GM12878 (cell line): ENCODE data around the gene MAPRE2. TPM values are rescaled to one million over a fixed set of nuclear protein-coding genes. Genes with fewer than 3 reads are reported as not detected.

Source experiments
- JUNB ChIP-seq: IDR thresholded peaks from 2 replicates; pipeline ENCODE4 v1.6.1; 2016; ENCODE audit warnings: antibody characterized with exemption, mild to moderate bottlenecking
- POU2F2 ChIP-seq: IDR thresholded peaks from 3 replicates; pipeline ENCODE4 v1.6.1; 2011; ENCODE audit warnings: low read depth, mild to moderate bottlenecking, low read length, borderline replicate concordance
- RBBP5 ChIP-seq: fragments of 200-600 bp; sonication (generic); conservative IDR thresholded peaks from 2 replicates; pipeline ENCODE4 v1.6.1; 2016
- RUNX3 ChIP-seq: IDR thresholded peaks from 2 replicates; pipeline ENCODE4 v1.6.1; 2012; ENCODE audit warnings: low read length, inconsistent platforms
- SREBF1 ChIP-seq: IDR thresholded peaks from 2 replicates; pipeline ENCODE4 v1.6.1; 2012; ENCODE audit warnings: mild to moderate bottlenecking, low read length
- ZBED1 ChIP-seq: IDR thresholded peaks from 2 replicates; pipeline ENCODE4 v1.6.1; 2016; ENCODE audit warnings: borderline replicate concordance
- ZNF207 ChIP-seq: fragments of 450-650 bp; IDR thresholded peaks from 2 replicates; pipeline ENCODE4 v1.6.1; 2014; ENCODE audit warnings: antibody characterized with exemption, mild to moderate bottlenecking, borderline replicate concordance
- polyA plus RNA-seq, 11 experiments: library from polyadenylated mRNA; depleted of rRNA in 4 of 11; unstranded in 6 of 11; stranded (reverse) in 5 of 11; fragments of >200 nt; fragmentation: Nextera tagmentation in 4 of 11; fragmentation: Illumina TruSeq in 1 of 11; extraction: Ambion mirVana in 4 of 11; extraction: Trizol in 1 of 11; gene quantifications; 1 replicate in 1 of 11; 2 replicates in 10 of 11; pipeline versions ENCODE4 v1.2.1 to v1.2.3, GENCODE V29; 2011 to 2016; ENCODE audit warnings: inconsistent platforms in 2 of 11, missing spikeins in 2 of 11, low read depth in 1 of 11
- total RNA-seq, 4 experiments: library from RNA; depleted of rRNA in 3 of 4; stranded (reverse); fragments of >200 nt in 3 of 4; fragmentation: Illumina TruSeq in 1 of 4; extraction: Trizol in 1 of 4; gene quantifications; 2 replicates each; pipeline versions ENCODE4 v1.2.1 to v1.2.3, GENCODE V29; 2013 to 2021
- TF ChIP-seq, protein P1 (sequence below), 3 experiments: IDR thresholded peaks in 2 of 3; conservative IDR thresholded peaks in 1 of 3; 2 replicates each; pipeline ENCODE4 v1.5.1; 2011; ENCODE audit warnings: low read depth in 3 of 3, low read length in 3 of 3, mild to moderate bottlenecking in 3 of 3, control low read depth in 2 of 3, moderate library complexity in 2 of 3, inconsistent platforms in 1 of 3, mixed read lengths in 1 of 3; ENCODE audit not compliant: control insufficient read depth in 2 of 3, insufficient read depth in 1 of 3; ENCODE audit errors: extremely low read depth in 1 of 3
- TF ChIP-seq, protein P2 (sequence below): fragments of 450-650 bp; IDR thresholded peaks from 2 replicates; pipeline ENCODE4 v1.6.1; 2017; ENCODE audit warnings: antibody characterized with exemption, mild to moderate bottlenecking, moderate library complexity
- TF ChIP-seq, protein P3 (sequence below): fragments of 450-650 bp; IDR thresholded peaks from 2 replicates; pipeline ENCODE4 v1.6.1; 2016; ENCODE audit warnings: mild to moderate bottlenecking, moderate library complexity, borderline replicate concordance

Gene MAPRE2
- total and polyA plus RNA-seq, 10 of the 15 experiments (the other 5 are each of a cell fraction or from before 2014, with no cell fraction given) = 11.0 to 50.6 (median 24.0) TPM

DNA sequence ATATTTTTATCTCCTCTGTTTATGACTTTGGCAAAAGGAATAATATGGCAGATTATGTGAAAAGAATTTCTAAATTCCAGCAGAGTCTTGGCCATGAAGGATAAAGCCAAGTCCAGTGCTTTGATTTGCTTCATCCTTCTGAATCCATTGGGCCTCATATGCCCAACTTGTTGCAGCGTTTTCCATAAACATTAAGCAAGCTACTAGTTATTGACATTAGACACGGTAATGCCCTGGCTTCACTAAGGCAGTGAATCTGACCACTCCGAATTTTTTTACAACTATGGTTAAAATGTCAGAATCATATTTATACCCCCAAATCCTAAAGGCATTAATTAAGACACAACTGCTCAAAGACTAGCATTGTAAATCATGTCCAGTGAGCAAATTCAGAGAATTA lies 79.8 kb downstream of the MAPRE2 start (continued):
- TF ChIP-seq, protein P1, sequence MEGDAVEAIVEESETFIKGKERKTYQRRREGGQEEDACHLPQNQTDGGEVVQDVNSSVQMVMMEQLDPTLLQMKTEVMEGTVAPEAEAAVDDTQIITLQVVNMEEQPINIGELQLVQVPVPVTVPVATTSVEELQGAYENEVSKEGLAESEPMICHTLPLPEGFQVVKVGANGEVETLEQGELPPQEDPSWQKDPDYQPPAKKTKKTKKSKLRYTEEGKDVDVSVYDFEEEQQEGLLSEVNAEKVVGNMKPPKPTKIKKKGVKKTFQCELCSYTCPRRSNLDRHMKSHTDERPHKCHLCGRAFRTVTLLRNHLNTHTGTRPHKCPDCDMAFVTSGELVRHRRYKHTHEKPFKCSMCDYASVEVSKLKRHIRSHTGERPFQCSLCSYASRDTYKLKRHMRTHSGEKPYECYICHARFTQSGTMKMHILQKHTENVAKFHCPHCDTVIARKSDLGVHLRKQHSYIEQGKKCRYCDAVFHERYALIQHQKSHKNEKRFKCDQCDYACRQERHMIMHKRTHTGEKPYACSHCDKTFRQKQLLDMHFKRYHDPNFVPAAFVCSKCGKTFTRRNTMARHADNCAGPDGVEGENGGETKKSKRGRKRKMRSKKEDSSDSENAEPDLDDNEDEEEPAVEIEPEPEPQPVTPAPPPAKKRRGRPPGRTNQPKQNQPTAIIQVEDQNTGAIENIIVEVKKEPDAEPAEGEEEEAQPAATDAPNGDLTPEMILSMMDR (IDR thresholded peaks at IDR 0.05 in 2 of 3, conservative IDR thresholded peaks at IDR 0.05 in 1 of 3; ENCODE audit: control insufficient read depth in 2 of 3, extremely low read depth in 1 of 3, insufficient read depth in 1 of 3, low read depth in 3 of 3, low read length in 3 of 3) = no peak
- TF ChIP-seq ZBED1 (no peak), POU2F2 (no peak), RUNX3 (no peak), RBBP5 (no peak), ZNF207 (no peak), SREBF1 (no peak), JUNB (no peak)
- TF ChIP-seq, protein P2, sequence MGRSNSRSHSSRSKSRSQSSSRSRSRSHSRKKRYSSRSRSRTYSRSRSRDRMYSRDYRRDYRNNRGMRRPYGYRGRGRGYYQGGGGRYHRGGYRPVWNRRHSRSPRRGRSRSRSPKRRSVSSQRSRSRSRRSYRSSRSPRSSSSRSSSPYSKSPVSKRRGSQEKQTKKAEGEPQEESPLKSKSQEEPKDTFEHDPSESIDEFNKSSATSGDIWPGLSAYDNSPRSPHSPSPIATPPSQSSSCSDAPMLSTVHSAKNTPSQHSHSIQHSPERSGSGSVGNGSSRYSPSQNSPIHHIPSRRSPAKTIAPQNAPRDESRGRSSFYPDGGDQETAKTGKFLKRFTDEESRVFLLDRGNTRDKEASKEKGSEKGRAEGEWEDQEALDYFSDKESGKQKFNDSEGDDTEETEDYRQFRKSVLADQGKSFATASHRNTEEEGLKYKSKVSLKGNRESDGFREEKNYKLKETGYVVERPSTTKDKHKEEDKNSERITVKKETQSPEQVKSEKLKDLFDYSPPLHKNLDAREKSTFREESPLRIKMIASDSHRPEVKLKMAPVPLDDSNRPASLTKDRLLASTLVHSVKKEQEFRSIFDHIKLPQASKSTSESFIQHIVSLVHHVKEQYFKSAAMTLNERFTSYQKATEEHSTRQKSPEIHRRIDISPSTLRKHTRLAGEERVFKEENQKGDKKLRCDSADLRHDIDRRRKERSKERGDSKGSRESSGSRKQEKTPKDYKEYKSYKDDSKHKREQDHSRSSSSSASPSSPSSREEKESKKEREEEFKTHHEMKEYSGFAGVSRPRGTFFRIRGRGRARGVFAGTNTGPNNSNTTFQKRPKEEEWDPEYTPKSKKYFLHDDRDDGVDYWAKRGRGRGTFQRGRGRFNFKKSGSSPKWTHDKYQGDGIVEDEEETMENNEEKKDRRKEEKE = no peak
- TF ChIP-seq, protein P3, sequence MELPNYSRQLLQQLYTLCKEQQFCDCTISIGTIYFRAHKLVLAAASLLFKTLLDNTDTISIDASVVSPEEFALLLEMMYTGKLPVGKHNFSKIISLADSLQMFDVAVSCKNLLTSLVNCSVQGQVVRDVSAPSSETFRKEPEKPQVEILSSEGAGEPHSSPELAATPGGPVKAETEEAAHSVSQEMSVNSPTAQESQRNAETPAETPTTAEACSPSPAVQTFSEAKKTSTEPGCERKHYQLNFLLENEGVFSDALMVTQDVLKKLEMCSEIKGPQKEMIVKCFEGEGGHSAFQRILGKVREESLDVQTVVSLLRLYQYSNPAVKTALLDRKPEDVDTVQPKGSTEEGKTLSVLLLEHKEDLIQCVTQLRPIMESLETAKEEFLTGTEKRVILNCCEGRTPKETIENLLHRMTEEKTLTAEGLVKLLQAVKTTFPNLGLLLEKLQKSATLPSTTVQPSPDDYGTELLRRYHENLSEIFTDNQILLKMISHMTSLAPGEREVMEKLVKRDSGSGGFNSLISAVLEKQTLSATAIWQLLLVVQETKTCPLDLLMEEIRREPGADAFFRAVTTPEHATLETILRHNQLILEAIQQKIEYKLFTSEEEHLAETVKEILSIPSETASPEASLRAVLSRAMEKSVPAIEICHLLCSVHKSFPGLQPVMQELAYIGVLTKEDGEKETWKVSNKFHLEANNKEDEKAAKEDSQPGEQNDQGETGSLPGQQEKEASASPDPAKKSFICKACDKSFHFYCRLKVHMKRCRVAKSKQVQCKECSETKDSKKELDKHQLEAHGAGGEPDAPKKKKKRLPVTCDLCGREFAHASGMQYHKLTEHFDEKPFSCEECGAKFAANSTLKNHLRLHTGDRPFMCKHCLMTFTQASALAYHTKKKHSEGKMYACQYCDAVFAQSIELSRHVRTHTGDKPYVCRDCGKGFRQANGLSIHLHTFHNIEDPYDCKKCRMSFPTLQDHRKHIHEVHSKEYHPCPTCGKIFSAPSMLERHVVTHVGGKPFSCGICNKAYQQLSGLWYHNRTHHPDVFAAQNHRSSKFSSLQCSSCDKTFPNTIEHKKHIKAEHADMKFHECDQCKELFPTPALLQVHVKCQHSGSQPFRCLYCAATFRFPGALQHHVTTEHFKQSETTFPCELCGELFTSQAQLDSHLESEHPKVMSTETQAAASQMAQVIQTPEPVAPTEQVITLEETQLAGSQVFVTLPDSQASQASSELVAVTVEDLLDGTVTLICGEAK = no peak
